Measurements from ENCODE around the gene LGALS7. TPM values are rescaled to one million over a fixed set of nuclear protein-coding genes. Genes with fewer than 3 reads are reported as not detected.

Gene LGALS7
- polyA plus RNA-seq, 1 of the 3 experiments (the other 2 are of a cell fraction): not detected

DNA sequence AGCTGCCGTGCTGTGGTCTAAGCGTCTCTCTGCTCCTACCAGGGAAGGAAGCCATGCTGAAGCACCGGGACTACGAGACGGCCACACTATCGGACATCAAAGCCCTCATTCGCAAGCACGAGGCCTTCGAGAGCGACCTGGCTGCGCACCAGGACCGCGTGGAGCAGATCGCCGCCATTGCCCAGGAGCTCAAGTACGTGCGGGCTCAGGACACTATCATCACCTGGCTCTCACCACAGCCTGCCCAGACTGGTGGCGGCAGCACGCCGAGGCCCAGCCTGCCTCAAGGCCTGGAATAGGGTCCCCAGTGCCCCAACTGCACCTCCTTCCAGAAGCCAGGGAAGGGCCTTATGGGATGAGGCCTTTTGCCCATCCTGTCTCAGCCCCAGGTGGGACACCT, 51.8 kb downstream of the LGALS7 start:
- Histone ChIP-seq H3K27me3 (ENCODE audit: insufficient read depth) (no peaks in the 10 kb centered on the region), H3K79me2 (ENCODE audit: insufficient read depth) (peaks cover 32% of the 10 kb centered on the region), H3F3A (replicated peaks; ENCODE audit: insufficient read depth) (peaks cover 17% of the 10 kb centered on the region), H3K9me3 (no peaks in the 10 kb centered on the region), H2AFZ (ENCODE audit: low read depth) (no peak overlapping the region), H3K4me2 (no peak overlapping the region), H3K9me2 (no peaks in the 10 kb centered on the region), H3K4me1 (ENCODE audit: control insufficient read depth in 1 of 2, insufficient read depth in 2 of 2, low read depth in 1 of 2, low read length in 1 of 2) (peaks cover 0 to 15% of the 10 kb centered on the region in 2 experiments; a peak in 1 of 4 replicates), H3K9ac (no peak overlapping the region), H3K4me3 (ENCODE audit: low read depth in 2 of 2, low read length in 1 of 2) (no peak overlapping the region), H3K36me3 (replicated peaks in 1 of 2; ENCODE audit: control insufficient read depth in 1 of 2, insufficient read depth in 2 of 2, low read length in 1 of 2) (peaks cover 64 to 84% of the 10 kb centered on the region in 2 experiments), H3K27ac (ENCODE audit: low read depth in 2 of 2, low read length in 1 of 2) (no peak overlapping the region; a peak in 1 of 4 replicates), H4K20me1 (ENCODE audit: insufficient read depth) (no peaks in the 10 kb centered on the region)
- WGBS (ENCODE audit: low lambda C conversion rate): 97% methylated on average over 13 of the region's 20 CpGs
- no peak for DNase-seq
- ChIA-PET POLR2A (no interaction called here), CTCF (no interaction called here)
- TF ChIP-seq, protein P1, sequence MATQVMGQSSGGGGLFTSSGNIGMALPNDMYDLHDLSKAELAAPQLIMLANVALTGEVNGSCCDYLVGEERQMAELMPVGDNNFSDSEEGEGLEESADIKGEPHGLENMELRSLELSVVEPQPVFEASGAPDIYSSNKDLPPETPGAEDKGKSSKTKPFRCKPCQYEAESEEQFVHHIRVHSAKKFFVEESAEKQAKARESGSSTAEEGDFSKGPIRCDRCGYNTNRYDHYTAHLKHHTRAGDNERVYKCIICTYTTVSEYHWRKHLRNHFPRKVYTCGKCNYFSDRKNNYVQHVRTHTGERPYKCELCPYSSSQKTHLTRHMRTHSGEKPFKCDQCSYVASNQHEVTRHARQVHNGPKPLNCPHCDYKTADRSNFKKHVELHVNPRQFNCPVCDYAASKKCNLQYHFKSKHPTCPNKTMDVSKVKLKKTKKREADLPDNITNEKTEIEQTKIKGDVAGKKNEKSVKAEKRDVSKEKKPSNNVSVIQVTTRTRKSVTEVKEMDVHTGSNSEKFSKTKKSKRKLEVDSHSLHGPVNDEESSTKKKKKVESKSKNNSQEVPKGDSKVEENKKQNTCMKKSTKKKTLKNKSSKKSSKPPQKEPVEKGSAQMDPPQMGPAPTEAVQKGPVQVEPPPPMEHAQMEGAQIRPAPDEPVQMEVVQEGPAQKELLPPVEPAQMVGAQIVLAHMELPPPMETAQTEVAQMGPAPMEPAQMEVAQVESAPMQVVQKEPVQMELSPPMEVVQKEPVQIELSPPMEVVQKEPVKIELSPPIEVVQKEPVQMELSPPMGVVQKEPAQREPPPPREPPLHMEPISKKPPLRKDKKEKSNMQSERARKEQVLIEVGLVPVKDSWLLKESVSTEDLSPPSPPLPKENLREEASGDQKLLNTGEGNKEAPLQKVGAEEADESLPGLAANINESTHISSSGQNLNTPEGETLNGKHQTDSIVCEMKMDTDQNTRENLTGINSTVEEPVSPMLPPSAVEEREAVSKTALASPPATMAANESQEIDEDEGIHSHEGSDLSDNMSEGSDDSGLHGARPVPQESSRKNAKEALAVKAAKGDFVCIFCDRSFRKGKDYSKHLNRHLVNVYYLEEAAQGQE (IDR thresholded peaks at IDR 0.05; ENCODE audit: low read depth, low read length): no peak
- TF ChIP-seq ELF1 (IDR thresholded peaks at IDR 0.05) (no peak), JUND (IDR thresholded peaks at IDR 0.05) (no peak), RFX5 (IDR thresholded peaks at IDR 0.05; ENCODE audit: low read length) (no peak), MXI1 (IDR thresholded peaks at IDR 0.05; ENCODE audit: low read depth, low read length) (no peak), SMC3 (IDR thresholded peaks at IDR 0.05; ENCODE audit: low read depth, low read length) (no peak), RXRA (IDR thresholded peaks at IDR 0.05; ENCODE audit: borderline replicate concordance, low read depth) (no peak)
- TF ChIP-seq, protein P2, sequence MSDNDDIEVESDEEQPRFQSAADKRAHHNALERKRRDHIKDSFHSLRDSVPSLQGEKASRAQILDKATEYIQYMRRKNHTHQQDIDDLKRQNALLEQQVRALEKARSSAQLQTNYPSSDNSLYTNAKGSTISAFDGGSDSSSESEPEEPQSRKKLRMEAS (IDR thresholded peaks at IDR 0.05; ENCODE audit: low read depth): no peak

Small RNA genes within 50 kb of the gene (small RNA-seq; reads per million reads assigned to genes)
- gene RNU6-140P: 0 reads per million in 7 experiments

Other genes starting within 250 kb of the LGALS7 start
- 0.31 and 0.37 TPM in 2 replicates for gene MAP4K1, start 155.6 kb downstream of the LGALS7 start, polyA plus RNA-seq (2012; rRNA removed)
- 405 and 484 TPM in 2 replicates for gene EIF3K, start 154.3 kb downstream of the LGALS7 start, polyA plus RNA-seq (2012; rRNA removed)
- 494 and 598 TPM in 2 replicates for gene ACTN4, start 125.9 kb downstream of the LGALS7 start, polyA plus RNA-seq (2012; rRNA removed)
- gene CAPN12, start 29.0 kb downstream of the LGALS7 start, polyA plus RNA-seq (2012; rRNA removed): 1.7 and 3.0 TPM in 2 replicates
- not detected in 2 replicates for gene LGALS7B, start 15.7 kb upstream of the LGALS7 start, polyA plus RNA-seq (2012; rRNA removed)
- 0.21 and 0.58 TPM in 2 replicates for gene LGALS4, start 39.4 kb upstream of the LGALS7 start, polyA plus RNA-seq (2012; rRNA removed)
- gene ECH1, start 58.3 kb upstream of the LGALS7 start, polyA plus RNA-seq (2012; rRNA removed): 169 and 211 TPM in 2 replicates
- gene HNRNPL, start 76.5 kb upstream of the LGALS7 start, polyA plus RNA-seq (2012; rRNA removed): 249 and 280 TPM in 2 replicates
- 3.8 and 4.0 TPM in 2 replicates for gene RINL, start 104.8 kb upstream of the LGALS7 start, polyA plus RNA-seq (2012; rRNA removed)
- gene SIRT2, start 126.1 kb upstream of the LGALS7 start, polyA plus RNA-seq (2012; rRNA removed): 37.9 and 39.3 TPM in 2 replicates
- 29.6 and 31.8 TPM in 2 replicates for gene NFKBIB, start 126.5 kb upstream of the LGALS7 start, polyA plus RNA-seq (2012; rRNA removed)
- 0.36 and 0.70 TPM in 2 replicates for gene CCER2, start 138.7 kb upstream of the LGALS7 start, polyA plus RNA-seq (2012; rRNA removed)
- gene SARS2, start 157.2 kb upstream of the LGALS7 start, polyA plus RNA-seq (2012; rRNA removed): 36.5 and 39.8 TPM in 2 replicates
- gene MRPS12, start 157.4 kb upstream of the LGALS7 start, polyA plus RNA-seq (2012; rRNA removed): 55.7 and 59.6 TPM in 2 replicates
- 30.8 and 40.7 TPM in 2 replicates for gene FBXO17, start 202.2 kb upstream of the LGALS7 start, polyA plus RNA-seq (2012; rRNA removed)

All from SK-N-SH (cell line).